Measurements from ENCODE around the gene ABO.
"Not testable (repeated sequence)": the region's sequence is repeated elsewhere in the genome, so short reads cannot be mapped to it uniquely, and the experiment has no call there.

The ABO gene

DNA sequence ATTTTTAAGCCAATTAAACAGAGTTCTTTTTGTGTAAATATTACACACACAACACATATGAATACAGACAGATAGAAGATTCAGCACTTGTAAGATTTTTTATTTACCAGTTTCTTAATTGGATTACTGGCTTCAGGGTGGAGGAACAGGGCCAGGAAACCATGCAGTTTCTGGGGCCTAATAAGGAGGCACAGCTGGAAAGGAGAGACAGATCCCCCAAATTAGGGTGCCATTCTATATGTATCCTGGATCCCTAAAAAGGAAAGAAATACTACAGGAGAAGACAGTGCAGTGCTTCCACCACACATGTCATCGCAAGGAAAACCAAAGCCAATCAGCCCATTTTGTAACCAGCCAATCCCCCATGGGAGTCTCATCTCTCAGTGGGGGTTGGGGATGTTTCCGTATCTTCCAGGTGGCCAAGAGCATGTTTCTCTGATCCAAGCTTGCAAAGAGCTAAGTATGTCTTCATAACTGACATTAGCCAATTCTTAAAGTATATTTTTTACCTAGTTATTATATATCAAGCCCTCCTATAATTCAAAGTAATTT is 15.8 kb upstream of the ABO start:
- no peak for DNase-seq (ENCODE audit: low read depth in 1 of 2, low spot score in 1 of 2)

DNA sequence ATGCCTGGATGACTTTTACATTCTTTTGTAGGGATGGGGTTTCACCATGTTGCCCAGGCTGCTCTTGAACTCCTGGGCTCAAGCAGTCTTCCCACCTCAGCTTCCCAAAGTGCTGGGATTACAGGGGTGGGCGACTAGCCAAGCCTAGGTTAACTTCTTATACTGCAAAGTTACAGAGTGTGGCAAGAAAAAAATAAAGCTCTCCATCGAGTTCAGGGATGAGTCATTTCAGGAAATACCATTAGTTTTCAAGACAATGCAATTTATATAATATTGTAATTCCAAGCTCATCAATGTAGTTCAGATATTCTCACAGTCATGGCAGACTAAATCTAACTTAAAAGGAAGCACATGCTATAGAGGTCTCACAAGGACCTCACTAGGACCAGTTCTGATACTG is 11.5 kb upstream of the ABO start:
- DNase-seq (ENCODE audit: low read depth in 1 of 2, low spot score in 1 of 2): no peak

DNA sequence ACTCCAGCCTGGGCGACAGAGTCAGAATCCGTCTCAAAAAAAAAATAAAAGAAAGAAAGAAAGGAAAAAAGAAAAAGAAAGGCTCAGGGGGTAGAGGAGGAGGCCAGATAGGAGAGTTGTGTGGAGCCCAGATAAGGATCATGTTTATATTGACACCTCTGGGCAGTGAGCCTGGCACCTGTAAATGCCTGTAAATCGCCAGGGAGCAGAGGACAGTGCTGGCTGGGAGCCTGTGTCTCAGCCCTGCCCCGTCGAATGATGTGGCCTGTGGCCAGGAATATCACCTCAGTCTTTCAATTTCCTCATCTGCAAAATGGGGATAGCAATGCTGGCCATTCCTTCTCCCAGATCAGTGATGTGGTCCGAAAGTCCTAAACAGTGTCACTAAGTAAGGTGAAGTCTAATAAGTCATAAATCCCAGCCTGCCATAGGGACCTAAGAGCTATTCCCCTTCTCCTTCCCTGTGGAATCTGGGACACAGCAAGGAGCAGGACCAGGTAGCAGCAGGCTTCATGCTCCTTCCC is 10.3 kb upstream of the ABO start:
- no peak for DNase-seq (ENCODE audit: low read depth in 1 of 2, low spot score in 1 of 2)

- no peak for DNase-seq (ENCODE audit: low read depth in 1 of 2, low spot score in 1 of 2)
Measured at GRCh38 chr9:133284362-133284761, 9.4 kb upstream of the ABO start.

- DNase-seq (ENCODE audit: low read depth in 1 of 2, low spot score in 1 of 2): not testable (repeated sequence)
Measured at GRCh38 chr9:133283255-133284032, 8.4 kb upstream of the ABO start.

- no peak for DNase-seq (ENCODE audit: low read depth in 1 of 2, low spot score in 1 of 2)
Measured at GRCh38 chr9:133282464-133283238, 7.7 kb upstream of the ABO start.

- no peak for DNase-seq (ENCODE audit: low read depth in 1 of 2, low spot score in 1 of 2)
Measured at GRCh38 chr9:133280392-133280791, 5.4 kb upstream of the ABO start.

DNA sequence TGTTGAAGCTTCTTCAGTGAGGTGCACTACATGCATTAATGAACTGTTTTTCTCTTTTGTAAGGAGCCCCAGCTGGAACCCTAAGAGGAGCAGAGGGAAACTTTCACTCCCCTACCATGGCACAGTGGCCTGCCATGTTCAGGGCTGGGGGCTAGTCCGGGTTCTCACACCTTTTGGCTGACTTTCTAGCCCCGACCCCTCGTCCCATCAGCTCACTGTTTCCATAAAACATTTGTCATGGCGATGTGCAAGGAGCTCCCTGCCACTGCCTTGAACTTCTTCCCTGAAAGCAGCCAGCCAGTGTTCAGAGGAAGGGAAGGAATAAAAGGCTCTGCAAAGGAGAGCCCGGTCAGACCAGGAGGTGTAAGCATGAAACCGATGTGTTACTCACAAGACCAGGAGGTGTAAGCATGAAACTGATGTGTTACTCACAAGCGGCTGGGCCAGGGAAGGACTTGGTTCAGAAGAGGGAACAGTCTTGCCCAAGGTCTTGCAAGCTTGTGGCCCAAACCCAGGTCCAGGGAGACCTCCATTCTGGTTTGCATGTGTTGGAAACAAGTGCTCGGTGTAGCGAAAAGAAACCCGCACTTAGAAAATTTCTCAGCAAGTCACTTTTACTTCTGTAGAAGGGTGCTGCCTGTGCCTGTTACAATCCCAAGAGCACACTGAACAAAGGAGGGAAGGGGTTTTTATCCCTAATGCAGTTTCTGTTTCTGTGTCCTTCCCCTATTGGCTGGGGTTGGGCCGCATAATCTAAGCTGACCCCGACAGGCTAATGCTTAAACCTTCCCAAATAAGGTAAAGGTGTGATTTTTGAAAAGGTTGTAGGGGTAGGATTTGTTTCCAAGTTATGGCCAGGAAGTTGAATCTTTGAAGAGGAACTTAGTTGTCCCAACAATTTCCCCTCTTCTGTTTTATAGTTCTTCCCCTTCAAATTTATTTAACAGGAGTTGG is 3.4 kb upstream of the ABO start:
- no peak for DNase-seq (ENCODE audit: low read depth in 1 of 2, low spot score in 1 of 2)

DNA sequence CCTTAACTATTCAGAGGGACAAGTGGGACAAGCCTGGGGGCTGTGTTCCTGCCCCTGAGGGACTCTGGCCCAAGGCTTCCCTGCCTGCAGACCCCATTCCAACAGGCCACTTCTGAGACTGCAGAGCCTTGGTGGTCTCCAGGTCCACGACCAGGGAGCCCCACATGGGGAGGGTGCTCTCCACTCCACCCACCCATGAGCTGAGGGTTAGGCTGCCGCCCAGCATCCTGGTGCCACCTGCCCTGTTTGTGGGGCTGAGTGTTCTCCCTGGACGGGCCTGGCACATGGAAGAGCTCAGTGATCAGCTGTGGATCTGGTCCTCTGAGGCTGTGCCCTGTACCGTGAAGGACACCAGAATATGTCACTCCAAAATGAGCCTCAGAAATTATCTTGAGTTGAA is 2.5 kb upstream of the ABO start:
- no peak for DNase-seq (ENCODE audit: low read depth in 1 of 2, low spot score in 1 of 2)

GRCh38 chr9:133276923-133277322 is 1.9 kb upstream of the ABO start:
- no peak for DNase-seq (ENCODE audit: low read depth in 1 of 2, low spot score in 1 of 2)

GRCh38 chr9:133276001-133276884 is 1.2 kb upstream of the ABO start:
- no peak for DNase-seq (ENCODE audit: low read depth in 1 of 2, low spot score in 1 of 2)

DNA sequence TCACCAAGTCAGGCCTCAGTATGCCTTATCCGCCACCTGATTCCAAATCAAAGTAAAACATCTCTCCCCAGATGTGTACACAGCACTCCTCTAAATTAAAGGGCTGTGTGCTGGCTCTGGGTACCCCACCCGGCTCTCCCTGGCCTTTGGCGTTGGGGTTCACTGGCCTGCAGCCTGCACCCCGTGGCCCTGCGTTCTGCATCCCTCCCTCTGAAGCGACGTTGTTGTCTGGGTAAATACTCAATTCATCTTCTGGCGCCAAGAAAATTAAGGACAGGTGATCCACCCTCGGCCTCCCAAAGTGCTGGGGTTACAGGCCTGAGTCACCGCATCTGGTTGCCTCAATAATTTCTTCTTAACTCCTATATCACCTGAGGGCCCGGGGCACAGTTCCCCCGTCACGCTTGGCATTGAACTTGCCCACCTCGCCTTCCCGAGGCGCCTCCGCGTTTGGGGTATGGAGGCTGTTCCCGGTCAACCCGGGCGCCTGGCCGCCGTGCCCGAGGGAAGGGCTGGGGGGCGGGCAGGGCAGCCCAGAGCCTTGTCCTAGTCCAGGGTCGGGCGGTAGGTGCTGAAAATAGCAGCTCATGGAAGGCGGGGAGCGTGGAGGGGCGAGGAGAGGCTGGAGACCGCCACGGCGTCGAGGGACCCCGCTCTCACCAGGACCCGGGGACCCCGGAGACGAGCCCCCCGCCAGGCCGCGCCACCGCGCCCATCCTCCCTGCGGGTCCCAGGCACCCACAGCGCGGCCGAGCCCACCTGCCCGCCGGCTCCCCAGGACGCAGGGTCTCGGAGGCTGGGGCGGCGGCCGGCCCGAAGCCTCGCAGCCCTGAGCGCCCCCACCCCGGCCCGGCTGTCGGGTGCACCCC is 531 bp downstream of the ABO start:
- no peak for DNase-seq (ENCODE audit: low read depth in 1 of 2, low spot score in 1 of 2)

DNA sequence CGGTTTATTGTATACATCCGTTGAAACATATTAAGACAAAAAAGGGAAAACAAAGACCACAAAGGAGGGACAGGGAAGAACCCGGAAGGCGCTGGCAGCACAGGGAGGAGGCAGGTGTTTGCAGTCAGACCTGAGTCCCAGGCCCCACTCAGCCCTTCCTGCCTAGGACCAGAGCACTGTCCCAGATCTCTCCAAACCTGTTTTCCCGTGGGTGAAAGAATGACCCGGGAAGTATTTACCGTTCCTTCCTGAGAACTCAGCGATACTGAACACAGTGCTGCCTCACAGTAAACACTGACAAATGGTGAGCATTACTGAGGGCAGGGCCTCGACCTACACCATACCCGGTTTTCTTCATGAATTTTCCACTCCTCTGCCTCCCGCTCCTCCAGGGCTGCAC is 1.2 kb downstream of the ABO start:
- DNase-seq (ENCODE audit: low read depth in 1 of 2, low spot score in 1 of 2): no peak

DNA sequence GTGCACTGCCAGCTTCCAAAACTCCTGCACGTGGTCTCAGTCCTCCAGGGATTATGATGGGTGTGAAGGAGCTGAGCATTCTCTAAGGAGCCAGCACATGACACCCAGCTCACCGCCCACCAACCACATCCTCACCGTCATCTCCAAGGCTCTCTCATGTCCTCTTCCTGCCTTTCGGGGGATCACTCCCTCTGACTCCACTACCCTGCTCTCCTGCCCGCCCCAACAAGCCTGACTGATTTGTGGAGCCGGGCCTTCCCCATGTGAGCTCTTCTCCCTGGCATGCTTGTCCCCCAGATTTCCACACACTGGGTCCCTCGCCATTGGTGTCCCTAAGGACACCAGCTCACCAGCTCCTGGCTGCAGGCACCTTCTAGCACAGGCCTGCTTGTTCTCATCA is 1.9 kb downstream of the ABO start:
- no peak for DNase-seq (ENCODE audit: low read depth in 1 of 2, low spot score in 1 of 2)

DNA sequence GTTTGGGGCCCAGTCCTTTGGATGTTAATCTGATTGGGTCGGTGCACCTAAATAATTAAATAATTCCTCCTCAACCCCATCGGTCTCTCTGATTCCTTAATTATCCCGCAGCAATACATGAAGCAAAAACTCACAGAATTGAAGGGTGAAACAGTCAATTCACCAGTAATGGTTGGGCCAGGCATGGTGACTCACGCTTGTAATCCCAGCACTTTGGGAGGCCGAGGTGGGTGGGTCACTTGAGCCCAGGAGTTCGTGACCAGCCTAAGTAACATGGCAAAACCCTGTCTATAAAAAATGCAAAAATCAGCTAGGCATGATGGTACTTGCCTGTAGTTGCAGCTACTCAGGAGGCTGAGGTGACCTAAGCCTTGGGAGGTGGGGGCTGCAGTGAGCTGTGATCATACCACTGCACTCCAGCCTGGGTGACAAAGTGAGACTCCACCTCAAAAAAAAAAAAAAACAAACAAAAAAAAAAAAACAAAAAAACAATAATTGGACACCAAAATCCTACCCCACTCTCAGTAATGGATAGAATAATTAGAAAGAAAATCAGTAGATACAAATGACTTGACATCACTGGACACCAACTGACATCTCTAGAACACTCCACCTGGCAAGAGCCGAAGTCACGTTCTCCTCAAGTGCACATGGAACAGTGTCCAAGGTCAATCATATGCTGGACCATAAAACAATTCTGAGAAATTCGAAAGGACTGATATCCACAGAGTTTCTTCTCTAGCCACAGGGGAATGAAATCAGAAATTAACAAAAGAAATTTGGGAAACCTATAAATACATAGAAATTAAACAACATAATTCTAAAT is 5.3 kb downstream of the ABO start:
- DNase-seq (ENCODE audit: low read depth in 1 of 2, low spot score in 1 of 2): no peak

DNA sequence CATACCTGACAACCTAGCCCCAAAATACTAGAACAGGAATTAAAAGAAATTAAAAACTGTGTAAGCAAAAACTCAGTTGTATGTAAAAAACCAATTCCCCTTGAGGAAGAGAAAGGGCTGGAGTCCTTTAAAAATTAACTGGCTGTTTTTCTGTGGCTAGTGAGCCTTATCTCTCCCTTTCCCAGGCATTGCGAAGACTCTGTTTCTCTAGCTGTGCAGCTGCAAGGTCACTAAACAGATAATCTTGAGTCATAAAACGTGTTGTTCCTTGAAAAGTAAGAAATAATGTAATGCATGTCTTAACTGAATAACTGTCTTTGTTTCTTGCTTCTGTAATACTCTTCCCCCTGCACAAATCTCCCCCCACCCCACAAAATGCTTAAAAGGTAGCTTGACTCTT is 5.9 kb downstream of the ABO start:
- not testable (repeated sequence) for DNase-seq (ENCODE audit: low read depth in 1 of 2, low spot score in 1 of 2)

DNA sequence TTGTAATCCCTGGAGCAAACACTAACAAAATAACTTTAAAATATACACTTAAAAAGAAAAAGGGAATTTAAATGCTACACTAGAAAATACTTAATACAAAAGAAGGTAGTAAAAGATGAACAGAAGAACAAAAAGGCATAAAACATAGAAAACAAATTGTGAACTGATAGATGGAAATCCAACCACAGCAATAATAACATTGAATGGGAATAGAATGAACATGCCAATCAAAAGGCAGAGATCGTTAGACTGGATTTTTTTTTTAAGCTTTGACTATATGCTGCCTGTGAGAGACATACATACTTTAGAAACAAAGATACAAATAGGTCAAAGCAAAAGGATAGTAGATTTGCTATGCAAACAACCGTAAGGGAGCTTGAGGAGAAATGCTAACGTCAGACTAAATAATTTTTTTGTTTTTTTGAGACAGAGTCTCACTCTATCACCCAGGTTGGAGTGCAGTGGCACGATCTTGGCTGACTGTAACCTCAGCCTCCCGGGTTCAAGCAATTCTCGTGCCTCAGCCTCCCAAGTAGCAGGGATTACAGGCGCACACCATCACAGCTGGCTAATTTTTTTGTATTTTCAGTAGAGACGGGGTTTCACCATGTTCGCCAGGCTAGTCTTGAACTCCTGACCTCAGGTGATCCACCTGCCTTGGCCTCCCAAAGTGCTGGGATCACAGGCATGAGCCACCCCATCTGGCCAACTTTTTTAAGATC is 6.5 kb downstream of the ABO start:
- no peak for DNase-seq (ENCODE audit: low read depth in 1 of 2, low spot score in 1 of 2)
